HepG2 (cell line): ENCODE measurements around the gene RMI1.
A peak's percentile ranks its signal among the peaks of the same experiment; 100 is the strongest.

Experiments
- GATAD2A ChIP-seq: IDR thresholded peaks from 2 replicates; pipeline ENCODE4 v1.6.1; 2016
- TF ChIP-seq, protein P1 (sequence below): IDR thresholded peaks from 2 replicates; pipeline ENCODE4 v1.6.1; 2016
- TF ChIP-seq, protein P2 (sequence below): sonication (generic); formaldehyde crosslinking; IDR thresholded peaks from 2 replicates; pipeline ENCODE4 v1.5.0; 2020; ENCODE audit warnings: mild to moderate bottlenecking, missing genetic modification reagents, moderate library complexity

DNA sequence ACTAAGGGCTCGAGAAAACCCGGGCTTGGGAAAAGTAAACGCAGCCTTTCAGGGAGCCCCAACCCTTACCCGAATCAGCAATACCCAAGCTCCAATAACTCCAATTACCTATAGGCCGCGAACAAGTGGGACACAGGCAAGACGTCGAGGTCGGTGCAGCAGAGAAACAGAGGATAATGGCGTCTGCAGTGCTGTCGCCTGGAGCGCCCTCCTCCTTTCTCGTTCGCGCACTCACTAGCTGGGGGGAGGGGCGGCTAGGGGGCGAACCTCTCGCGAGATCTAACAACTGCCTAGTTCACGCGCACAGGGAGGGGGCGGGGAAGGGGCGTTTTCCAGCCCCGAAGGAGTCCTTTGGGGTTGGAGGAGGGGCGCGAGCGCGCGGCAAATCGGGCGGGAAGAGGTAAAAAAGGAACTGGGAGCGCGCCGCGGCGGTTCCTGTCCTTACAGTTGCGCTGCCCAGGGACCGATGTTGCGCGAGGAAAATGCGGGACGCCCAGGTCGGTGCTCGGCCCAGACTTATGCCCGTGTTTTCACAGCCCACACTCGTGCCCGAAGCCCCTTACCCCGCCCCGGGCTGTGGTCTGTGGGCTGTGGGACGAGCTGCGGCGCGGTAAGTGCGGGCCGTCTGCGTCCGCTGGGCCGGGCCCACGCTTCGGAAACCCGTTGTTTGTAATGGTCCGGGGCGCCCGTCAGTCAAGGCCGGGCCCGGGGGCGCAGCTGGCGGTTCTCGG, at the start of gene RMI1:
- 0 out of 2 replicates have a peak, but pooled peaks have one; percentile 17 for TF ChIP-seq GATAD2A (CRISPR knock-in tag)
- TF ChIP-seq, protein P1, sequence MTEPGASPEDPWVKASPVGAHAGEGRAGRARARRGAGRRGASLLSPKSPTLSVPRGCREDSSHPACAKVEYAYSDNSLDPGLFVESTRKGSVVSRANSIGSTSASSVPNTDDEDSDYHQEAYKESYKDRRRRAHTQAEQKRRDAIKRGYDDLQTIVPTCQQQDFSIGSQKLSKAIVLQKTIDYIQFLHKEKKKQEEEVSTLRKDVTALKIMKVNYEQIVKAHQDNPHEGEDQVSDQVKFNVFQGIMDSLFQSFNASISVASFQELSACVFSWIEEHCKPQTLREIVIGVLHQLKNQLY = peak; percentile 58
- TF ChIP-seq, protein P2, sequence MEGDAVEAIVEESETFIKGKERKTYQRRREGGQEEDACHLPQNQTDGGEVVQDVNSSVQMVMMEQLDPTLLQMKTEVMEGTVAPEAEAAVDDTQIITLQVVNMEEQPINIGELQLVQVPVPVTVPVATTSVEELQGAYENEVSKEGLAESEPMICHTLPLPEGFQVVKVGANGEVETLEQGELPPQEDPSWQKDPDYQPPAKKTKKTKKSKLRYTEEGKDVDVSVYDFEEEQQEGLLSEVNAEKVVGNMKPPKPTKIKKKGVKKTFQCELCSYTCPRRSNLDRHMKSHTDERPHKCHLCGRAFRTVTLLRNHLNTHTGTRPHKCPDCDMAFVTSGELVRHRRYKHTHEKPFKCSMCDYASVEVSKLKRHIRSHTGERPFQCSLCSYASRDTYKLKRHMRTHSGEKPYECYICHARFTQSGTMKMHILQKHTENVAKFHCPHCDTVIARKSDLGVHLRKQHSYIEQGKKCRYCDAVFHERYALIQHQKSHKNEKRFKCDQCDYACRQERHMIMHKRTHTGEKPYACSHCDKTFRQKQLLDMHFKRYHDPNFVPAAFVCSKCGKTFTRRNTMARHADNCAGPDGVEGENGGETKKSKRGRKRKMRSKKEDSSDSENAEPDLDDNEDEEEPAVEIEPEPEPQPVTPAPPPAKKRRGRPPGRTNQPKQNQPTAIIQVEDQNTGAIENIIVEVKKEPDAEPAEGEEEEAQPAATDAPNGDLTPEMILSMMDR (CRISPR knock-in tag) = peak; percentile 59
